Measurements from ENCODE around the gene C1QTNF5. TPM values are rescaled to one million over a fixed set of nuclear protein-coding genes. Genes with fewer than 3 reads are reported as not detected.

The C1QTNF5 gene
- total RNA-seq, 1 experiment from 2014 or later, result not detected

GRCh38 chr11:119341222-119342022 lies 739 bp upstream of the C1QTNF5 start:
- 0 out of 2 replicates have a peak, but pooled peaks cover 3% of the 10 kb centered on the region for H3K79me2 ChIP-seq (ENCODE audit: low read depth)
- H2AFZ ChIP-seq, result no peak overlapping the region
- TF ChIP-seq EZH2 (IDR thresholded peaks at IDR 0.05; ENCODE audit: low read depth), result no peak
- TF ChIP-seq CTCF (conservative IDR thresholded peaks at IDR 0.05), result no peak
- CTCF ChIA-PET, result interaction anchor here (1.4 kb wide), 1 partner anchor 33 kb away, joined by 9 read pairs; no protein-coding TSS in a partner anchor
- POLR2A ChIA-PET (ENCODE audit: unreplicated experiment), result interaction anchor here (0.7 kb wide), 1 partner anchor 293 kb away, joined by 3 read pairs; no protein-coding TSS in a partner anchor
- peaks cover 26% of the 10 kb centered on the region for H3K27me3 ChIP-seq (ENCODE audit: insufficient read depth, low read depth)
- H3K9me2 ChIP-seq (ENCODE audit: insufficient read depth), result no peaks in the 10 kb centered on the region
- H3K4me3 ChIP-seq, result no peak overlapping the region
- H3K4me2 ChIP-seq, result no peak overlapping the region
- H4K20me1 ChIP-seq (ENCODE audit: insufficient read depth), result no peaks in the 10 kb centered on the region
- no peaks in the 10 kb centered on the region for H3K9me3 ChIP-seq (ENCODE audit: insufficient read depth, low read depth)
- peaks cover 24% of the 10 kb centered on the region; the same call in 1 of the 2 replicates for H3F3A ChIP-seq (ENCODE audit: insufficient read depth, low read depth)
- no TSS peak for BruUV-seq (replicated peaks)
- no peak overlapping the region for H3K27ac ChIP-seq
- intact Hi-C loops (cut with micrococcal nuclease; ENCODE audit: unreplicated experiment), result no loop called here
- H3K36me3 ChIP-seq (ENCODE audit: low read depth), result no peaks in the 10 kb centered on the region
- no peak for DNase-seq
- H3K4me1 ChIP-seq (replicated peaks; ENCODE audit: insufficient read depth), result peaks cover 8% of the 10 kb centered on the region; the same call in 1 of the 2 replicates

- Histone ChIP-seq H3K79me2 (ENCODE audit: low read depth) (peaks cover 18% of the 10 kb centered on the region), H3K27ac (no peak overlapping the region), H3K36me3 (ENCODE audit: low read depth) (no peaks in the 10 kb centered on the region), H3K9me2 (ENCODE audit: insufficient read depth) (no peaks in the 10 kb centered on the region), H2AFZ (no peak overlapping the region), H3K27me3 (ENCODE audit: insufficient read depth, low read depth) (peaks cover 17% of the 10 kb centered on the region), H3K9me3 (ENCODE audit: insufficient read depth, low read depth) (no peaks in the 10 kb centered on the region), H4K20me1 (ENCODE audit: insufficient read depth) (no peaks in the 10 kb centered on the region), H3K4me2 (no peak overlapping the region), H3K4me1 (replicated peaks; ENCODE audit: insufficient read depth) (peaks cover 16% of the 10 kb centered on the region), H3K4me3 (no peak overlapping the region), H3F3A (ENCODE audit: insufficient read depth, low read depth) (peaks cover 25% of the 10 kb centered on the region; the same call in 1 of the 2 replicates)
- TF ChIP-seq CTCF (conservative IDR thresholded peaks at IDR 0.05) (peak; percentile 63), EZH2 (IDR thresholded peaks at IDR 0.05; ENCODE audit: low read depth) (no peak)
- no TSS peak for BruUV-seq (replicated peaks)
- intact Hi-C loops (cut with micrococcal nuclease; ENCODE audit: unreplicated experiment), result loop anchor here (5.0 kb wide), 1 partner anchor 412 kb away; the partner anchor contains the start of gene BCL9L
- CTCF ChIA-PET, result interaction anchor here (0.6 to 1.4 kb wide), 8 partner anchors 28 to 844 kb away, joined by 3 to 9 read pairs (median 3); no protein-coding TSS in a partner anchor
- DNase-seq, result peak in 1 of 2 experiments; percentile 59
- POLR2A ChIA-PET (ENCODE audit: unreplicated experiment), result no interaction called here
These were observed 921 bp downstream of the C1QTNF5 start for GRCh38 chr11:119339589-119340334.

DNA sequence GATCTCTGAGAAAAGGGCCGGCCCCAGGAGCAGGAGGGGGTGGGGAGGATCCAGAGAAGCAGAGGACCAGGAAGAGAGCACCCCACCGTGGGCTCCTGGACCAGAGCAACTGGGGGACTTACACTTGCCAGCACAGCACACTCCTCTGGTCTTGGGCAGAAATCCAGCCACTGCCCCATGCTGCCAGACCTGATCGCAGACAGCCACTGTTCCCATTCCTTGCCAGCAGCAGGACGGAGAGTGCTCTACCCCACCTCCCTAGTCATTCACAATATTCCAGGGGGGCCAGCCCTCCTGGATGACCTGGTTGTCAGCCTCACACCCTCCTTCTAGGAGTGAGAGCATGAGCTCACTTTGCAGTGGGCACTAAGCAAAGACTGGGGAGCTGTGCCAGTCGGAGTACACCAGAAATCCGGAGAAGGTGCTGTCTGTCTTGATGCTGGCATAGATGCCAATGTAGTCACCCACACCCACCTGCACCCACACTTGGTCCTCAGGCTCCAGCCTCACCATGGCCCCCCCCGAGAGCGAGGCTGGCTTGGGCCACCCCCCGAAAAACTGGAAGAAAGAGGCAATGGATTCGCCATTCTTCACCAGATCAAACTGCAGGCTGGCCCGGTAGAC lies 1.6 kb downstream of the C1QTNF5 start:
- Histone ChIP-seq H3K9me2 (ENCODE audit: insufficient read depth) (no peaks in the 10 kb centered on the region), H3K4me1 (replicated peaks; ENCODE audit: insufficient read depth) (peaks cover 16% of the 10 kb centered on the region), H3K9me3 (ENCODE audit: insufficient read depth, low read depth) (no peaks in the 10 kb centered on the region), H3K4me3 (no peak overlapping the region), H3K4me2 (no peak overlapping the region), H2AFZ (no peak overlapping the region), H3K27me3 (ENCODE audit: insufficient read depth, low read depth) (peaks cover 16% of the 10 kb centered on the region), H3K27ac (no peak overlapping the region), H4K20me1 (ENCODE audit: insufficient read depth) (no peaks in the 10 kb centered on the region), H3K36me3 (ENCODE audit: low read depth) (no peaks in the 10 kb centered on the region), H3K79me2 (ENCODE audit: low read depth) (peaks cover 19% of the 10 kb centered on the region), H3F3A (ENCODE audit: insufficient read depth, low read depth) (peaks cover 25% of the 10 kb centered on the region; the same call in 1 of the 2 replicates)
- TF ChIP-seq EZH2 (IDR thresholded peaks at IDR 0.05; ENCODE audit: low read depth), result no peak
- TF ChIP-seq CTCF (conservative IDR thresholded peaks at IDR 0.05), result no peak
- intact Hi-C loops (cut with micrococcal nuclease; ENCODE audit: unreplicated experiment), result loop anchor here (1.0 to 5.0 kb wide), 2 partner anchors 237 to 412 kb away; partner anchors contain the start of gene BCL9L
- CTCF ChIA-PET, result interaction anchor here (0.6 to 1.8 kb wide), 9 partner anchors 9 to 770 kb away, joined by 3 to 10 read pairs (median 6); partner anchors contain the start of gene C2CD2L
- no peak for DNase-seq
- BruUV-seq (replicated peaks), result no TSS peak
- POLR2A ChIA-PET (ENCODE audit: unreplicated experiment), result no interaction called here
